Prostate gland (tissue), 2 donors: Measurements from ENCODE around the gene GZF1.

Experiments used
- CTCF ChIP-seq, 4 experiments: fragments of 200-600 bp in 2 of 4; fragments of 450-650 bp in 2 of 4; sonication (generic) in 2 of 4; IDR thresholded peaks; 1 replicate in 3 of 4; 2 replicates in 1 of 4; pipeline ENCODE4 v1.5.1; 2016 to 2019; ENCODE audit warnings: antibody characterized with exemption in 4 of 4, mild to moderate bottlenecking in 2 of 4, moderate library complexity in 2 of 4
- POLR2A ChIP-seq: fragments of 450-650 bp; IDR thresholded peaks from one replicate; pipeline ENCODE4 v1.6.1; 2016; ENCODE audit warnings: antibody characterized with exemption, mild to moderate bottlenecking
- POLR2AphosphoS5 ChIP-seq: sonication (generic); formaldehyde crosslinking; IDR thresholded peaks from one replicate; pipeline ENCODE4 v1.6.1; 2017; ENCODE audit warnings: antibody characterized with exemption

- peak in 2 of 4 experiments; percentile 37 to 44 for TF ChIP-seq CTCF (IDR thresholded peaks at IDR 0.05)
- peak; percentile 68 for TF ChIP-seq POLR2A
- peak; percentile 99 for TF ChIP-seq POLR2AphosphoS5
Observed at GRCh38 chr20:23357767-23358562, 4.0 kb upstream of the GZF1 start.
